HG02981 (cell line): ENCODE results near the gene XYLT1.

Experiments used
- ATAC-seq: cut with Tn5 transposase; IDR thresholded peaks from one replicate; pipeline ENCODE4 v1.9.1; 2021; ENCODE audit warnings: mild to moderate bottlenecking, moderate library complexity; ENCODE audit not compliant: unreplicated experiment

The XYLT1 gene

DNA sequence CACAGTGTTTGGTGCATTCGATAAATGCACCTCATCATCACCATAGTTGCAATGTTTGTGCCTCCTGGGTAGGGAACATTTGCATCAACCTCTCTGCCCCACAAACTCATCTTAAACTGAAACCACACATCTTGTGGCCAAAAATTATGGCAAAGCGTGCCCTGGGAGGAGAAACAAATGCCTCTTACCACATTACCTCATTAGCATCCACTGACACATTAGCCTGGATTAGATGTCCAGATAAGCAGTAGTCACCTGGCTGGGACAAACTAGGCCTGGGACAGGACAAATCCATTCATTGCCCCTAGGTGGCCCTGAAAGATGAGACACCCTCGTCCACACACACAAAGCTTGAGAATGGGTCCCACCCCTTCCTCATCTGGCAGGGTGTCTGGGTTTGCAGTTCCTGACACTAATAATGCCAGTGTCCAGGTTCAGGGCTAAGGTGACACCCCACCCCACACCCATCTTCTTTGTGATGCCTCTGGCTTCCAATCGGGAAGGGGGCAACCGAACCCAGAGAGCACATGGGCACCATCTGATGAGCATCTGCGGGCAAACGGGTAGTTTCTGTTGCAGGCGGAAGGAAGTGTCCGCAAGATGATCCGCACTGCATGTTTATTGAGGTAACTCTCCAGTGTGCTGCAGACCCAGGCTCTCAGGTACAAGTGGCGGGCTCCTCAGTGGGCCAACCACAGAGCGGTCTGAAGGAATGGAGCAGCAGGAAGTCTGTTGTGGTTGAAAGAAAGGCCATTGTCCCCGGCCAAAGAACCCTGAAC, 8.6 kb downstream of the XYLT1 start:
- ATAC-seq = no peak

DNA sequence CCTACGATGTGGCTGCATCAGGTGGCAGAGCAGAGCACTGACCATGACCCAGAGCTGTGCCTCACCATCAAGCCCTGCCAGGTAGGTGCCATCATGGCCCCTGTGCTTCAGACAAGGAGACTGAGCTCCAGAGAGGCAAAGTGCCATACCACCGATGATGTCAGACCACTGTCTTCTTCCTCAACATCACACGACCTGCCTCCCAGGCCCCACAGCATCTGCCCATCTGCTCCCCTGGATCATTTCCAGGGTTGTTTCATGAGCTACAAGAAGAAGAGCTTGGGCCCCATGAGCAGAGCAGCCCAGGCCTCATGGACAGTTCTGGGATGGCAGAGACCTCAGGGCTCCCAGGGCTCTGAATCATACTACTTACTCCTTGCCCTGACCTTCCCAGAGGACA, 9.9 kb downstream of the XYLT1 start:
- no peak for ATAC-seq

DNA sequence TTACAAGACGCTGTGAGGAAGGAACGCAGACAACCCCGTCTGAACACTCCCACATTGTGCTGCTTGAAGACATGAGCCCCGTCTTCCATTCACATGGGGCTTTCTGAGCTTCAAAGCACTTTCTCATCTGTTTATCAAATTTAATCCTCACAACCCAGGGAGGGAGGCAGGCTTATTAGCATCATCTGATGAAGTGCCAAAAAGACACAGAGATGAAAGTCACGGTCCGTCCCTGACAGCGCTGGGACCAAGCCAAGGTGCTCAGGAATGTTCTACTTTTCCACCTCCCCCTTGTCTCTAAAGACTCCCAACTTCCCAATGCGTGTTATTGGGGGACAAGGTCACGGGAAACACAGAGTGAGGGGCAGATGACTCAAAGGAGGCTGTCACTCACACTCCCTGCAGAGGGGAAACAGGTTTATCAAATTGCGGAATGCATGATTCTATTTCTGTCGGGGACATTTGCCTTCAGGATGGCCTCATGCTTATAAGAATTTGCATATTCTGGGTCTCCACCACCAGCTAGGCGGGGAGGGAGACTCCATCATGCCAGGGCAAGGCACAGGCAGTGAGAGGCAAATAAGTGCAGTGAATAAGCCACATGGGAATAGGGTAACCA, 10.7 kb downstream of the XYLT1 start:
- ATAC-seq = peak; percentile 42

DNA sequence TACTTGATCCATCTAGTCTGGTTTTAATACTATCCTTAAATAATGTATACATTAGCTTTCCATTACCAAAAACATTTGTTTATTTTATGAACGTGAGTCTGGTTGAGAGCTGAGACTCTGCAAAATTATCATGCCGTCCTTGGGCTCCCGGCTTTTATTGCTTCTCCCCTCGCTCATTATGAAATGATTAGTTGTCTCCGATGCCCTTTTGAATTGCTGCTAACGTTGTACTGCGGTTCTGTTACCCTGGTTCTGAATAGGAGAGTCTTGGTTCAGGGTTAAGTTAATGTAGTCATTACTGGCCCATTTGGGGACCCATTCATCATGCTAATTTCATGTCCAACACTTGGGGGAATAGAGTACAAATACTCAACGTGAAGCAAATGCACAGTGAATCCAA, 12.8 kb downstream of the XYLT1 start:
- no peak for ATAC-seq

DNA sequence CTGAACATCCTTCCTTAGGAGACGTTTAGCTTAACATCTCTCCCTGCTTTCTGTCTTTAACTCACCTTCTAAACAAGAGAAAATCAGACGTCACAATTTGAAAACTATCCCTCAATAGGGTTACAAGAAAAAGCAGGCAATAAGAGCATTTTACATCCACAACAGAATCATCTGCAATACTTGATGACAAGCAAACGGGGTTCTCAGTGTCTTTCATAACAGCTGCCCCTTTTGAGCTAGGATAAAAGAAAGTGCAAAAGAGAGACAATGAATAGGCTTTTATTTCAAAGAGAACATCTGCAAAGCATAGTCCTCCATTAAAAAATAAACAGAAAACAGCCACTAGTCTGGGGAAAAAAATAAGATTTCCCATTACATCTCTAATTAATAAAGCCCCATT, 13.2 kb downstream of the XYLT1 start:
- ATAC-seq = no peak

DNA sequence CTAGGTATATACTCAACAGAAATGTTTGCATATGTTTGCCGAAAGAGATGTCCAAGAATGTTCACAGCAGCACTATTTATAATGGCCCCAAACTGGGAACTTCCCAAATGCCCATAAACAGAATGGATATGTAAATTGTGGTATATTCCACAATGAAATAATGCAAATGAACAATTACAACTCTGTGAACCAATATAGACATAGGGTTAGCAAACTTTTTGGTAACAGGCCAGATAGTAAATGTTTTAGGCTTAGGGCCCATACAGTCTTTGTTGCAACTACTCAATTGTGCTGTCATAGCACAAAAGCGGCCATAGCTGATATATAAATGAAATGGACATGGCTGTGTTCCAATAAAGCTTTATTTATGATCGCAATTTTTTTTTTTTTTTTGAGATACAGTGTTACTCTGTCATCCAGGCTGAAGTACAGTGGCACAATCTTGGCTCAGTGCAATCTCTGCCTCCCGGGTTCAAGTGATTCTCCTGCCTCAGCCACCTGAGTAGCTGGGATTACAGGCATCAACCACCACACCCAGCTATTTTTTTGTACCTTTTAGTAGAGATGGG, 16.5 kb downstream of the XYLT1 start:
- no peak for ATAC-seq

DNA sequence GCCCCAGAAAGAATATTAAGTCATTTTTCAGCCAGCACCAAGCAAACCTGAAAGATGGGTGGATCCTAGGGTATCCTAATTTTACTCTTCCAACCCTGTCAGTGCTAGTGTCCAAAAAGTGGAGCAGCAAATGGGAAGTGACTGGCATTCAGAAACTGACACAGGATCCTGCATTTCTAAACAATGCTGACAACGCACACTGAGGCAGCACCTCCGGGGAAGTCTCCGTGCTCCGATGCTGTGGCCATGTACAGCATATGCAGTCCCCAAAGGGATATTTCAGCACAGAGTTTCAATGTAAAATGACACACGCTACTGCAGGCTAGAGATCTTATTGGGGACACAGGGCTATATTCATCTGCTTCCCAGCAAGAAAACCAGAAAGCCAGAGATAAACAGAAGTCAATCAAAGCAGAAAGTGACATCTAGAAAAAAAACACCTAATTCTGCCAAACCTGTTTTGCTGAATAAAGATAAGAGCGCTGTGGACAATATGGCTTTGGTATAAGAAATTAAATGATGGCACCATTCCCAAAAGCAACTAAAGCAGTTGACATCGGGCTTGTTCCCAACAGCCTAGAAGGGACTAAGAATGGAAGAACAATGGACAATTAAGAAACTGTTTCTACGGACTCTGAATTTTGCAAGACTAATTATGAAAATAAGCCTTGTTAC, 17.3 kb downstream of the XYLT1 start:
- no peak for ATAC-seq

DNA sequence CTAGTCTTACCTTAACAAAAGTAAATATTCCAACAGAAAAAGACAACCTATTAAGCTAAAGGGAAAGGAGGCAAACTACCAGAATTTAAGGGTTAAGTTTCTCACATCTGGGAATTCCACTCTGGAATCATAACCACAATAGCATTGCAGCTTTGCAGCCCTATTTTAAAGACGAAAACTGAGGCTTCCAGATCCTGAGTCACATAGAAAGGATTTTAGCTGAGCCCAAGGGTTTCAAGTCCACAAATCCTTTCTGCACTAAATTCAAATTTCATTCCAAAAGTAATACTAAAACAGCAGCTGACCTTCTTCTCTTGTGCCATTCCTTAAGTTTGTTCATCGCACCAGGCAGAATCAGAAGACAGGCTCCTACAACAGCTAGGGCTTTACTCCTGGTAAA, 17.8 kb downstream of the XYLT1 start:
- no peak for ATAC-seq

DNA sequence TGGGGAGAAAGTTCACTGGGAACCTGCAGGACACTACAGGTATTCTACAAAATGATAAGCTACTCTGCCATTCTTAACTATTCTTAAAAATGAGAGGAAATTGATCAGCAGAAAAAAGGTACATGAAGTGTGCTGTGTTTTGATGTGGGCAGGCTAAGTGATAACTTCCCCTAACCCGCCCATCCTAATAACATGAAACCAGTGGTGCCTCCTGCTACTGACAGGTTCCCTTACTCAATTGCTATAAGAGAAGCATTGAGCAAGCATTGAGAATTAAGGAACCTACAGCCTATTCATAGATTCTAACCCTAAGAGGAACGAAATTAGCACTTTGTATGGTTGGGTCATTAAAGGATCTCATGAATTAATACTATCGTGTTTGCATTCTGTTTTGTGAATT, 18.9 kb downstream of the XYLT1 start:
- ATAC-seq = no peak

DNA sequence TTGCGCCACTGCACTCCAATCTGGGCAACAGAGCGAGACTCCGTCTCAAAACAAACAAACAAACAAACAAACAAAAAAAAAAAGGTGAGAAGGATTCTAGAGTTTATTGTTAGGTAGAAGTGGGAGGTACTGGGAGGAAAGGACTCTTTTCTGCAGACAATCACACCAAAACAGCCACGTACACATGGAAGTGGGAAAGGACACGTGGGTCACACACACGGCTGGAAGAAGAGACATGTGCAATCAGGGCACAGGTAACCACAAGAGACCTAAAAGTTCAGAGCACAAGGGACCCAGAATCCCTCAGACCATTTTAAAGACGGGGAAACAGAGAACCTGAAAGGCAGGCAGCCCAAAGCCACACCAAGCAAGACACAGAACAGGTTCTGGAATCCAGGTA, 20.5 kb downstream of the XYLT1 start:
- ATAC-seq = no peak

DNA sequence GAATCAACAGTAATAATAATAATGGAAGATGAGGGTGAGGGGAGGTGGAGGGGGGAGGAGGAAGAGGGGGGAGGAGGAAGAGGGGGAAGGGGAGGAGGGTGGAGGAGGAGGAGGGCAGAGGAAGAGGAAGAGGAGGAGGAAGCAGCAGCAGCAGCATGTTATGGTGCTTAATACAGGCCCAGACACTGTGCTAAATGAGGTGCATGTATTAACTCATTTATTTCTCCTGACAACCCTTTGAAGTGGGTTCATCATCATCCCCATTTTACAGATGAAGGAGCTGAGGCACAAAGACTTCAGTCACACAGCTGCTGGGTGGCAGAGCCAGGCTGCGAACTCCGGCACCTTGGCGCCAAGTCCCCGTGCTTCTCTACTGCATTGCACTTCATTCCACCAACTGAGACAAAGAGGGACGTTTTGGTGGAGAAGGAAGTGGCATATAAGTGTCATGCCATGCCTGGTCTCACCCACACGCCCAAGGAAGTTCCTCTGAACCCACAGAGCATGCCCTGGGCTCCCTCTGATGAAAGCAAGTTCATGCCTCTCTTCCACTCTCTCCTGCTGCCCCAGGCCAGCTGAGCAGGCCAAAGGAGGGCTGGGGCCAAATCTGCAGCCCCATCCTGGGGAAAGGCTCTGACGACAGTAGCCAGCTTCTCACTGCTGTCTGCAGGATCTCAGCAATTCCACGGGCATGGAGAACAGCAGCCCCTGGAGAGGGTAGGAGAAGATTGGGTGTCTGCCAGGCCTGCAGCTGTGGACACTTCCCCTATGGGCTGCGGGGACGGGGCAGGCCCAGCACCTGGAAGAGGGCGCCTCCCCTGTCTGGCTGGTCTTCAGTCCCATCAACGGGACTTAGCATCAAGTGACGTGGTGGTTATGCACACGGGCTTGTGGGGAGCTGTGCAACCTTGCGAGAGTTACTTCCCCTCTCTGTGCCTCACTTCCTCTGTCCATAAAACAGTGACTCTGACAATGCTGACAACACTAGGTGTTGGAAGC, 21.8 kb downstream of the XYLT1 start:
- no peak for ATAC-seq

DNA sequence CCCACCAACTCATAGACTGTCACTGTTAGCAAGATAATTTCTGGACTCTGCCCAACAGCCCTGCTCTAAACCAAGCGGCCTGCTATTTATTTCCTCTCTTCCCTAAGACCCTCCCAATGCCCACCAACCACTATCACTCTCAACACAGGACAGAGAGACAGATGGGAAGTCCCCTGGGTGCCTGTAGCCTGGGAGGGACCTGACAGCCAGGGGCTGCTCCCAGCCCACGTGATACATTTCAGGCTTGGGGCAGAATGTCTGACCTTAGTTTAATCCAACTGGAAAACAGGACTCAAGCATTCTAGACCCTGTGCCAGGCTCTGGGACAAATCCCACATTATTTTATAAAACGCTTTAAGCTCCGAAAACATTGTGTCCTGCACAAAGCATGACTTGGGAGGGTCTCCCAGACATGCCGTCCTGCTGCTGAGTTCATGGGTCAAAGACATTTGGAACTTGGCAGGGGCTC, 23.6 kb downstream of the XYLT1 start:
- ATAC-seq = no peak

DNA sequence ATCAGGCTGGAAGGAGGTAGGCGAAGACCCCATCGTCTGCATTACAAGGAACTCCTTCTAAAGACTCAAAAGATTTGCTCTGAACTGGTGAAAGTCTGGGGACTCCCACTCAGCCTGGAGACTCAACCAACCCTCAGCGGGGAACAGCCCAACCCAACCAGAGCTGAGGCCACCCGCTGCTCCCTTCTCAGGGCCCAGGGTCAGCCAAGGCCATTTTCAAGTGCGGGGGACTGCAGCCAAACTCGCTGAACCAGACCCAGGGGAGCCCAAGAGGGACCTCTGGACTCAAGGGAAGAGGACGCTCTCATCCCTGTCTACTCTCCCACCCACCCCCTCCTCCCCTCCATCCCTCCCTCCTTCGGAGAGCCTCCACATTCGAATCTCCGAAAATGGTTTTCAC, 24.1 kb downstream of the XYLT1 start:
- no peak for ATAC-seq

DNA sequence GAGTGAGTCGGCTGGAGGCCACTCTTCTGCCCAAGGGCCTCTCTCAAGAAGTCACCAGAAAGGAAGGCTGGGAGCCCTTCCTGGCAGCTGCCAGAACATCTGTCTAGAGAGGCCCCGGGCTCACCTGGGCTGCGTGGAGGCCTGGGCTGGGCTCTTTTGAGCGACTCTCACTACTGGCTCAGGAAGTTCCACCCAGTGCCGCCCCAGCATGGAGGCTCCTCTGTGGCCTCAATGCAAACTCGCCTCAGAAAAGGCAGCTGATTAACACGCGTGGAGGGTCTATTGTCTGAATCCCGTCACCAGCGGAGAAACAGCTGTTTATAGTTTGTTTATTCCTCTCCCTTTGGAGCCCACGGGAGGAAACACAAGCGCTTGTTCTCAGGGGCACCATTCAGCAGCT, 25.3 kb downstream of the XYLT1 start:
- ATAC-seq = no peak

DNA sequence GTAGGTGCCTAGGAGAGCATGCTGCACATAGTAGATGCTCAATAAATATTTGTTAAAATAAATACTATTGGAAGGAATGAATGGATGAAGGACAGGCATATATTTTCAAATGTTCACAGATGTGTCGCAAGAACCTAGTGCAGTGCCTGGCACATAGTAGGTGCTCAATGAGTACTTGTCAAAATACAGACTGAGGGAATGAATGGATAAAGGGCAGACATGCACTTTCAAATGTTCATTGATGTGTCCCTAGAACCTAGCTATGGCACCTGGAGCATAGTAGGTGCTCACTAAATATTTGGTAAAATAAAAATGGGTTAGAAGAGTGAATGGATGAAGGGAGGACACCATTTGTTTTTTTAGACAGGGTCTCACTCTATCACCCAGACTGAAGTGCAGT, 26.1 kb downstream of the XYLT1 start:
- no peak for ATAC-seq

DNA sequence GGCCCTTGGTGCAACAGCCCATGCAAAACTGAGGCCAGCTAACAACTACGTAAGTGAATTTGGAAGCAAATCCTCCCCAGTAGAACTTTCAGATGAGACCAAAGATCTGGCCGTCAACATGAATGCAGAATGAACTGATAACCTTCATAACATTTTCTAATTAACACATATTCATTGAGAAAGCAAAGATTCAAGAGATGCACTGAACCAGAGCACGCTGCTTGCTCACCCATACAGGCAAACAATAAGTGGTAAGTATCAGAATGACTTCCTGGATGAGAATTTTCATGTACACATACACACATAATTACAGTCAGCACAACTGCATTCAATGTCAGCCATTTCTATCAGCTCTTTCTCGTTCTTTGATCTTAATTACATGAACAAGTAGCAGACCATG, 30.6 kb downstream of the XYLT1 start:
- no peak for ATAC-seq

DNA sequence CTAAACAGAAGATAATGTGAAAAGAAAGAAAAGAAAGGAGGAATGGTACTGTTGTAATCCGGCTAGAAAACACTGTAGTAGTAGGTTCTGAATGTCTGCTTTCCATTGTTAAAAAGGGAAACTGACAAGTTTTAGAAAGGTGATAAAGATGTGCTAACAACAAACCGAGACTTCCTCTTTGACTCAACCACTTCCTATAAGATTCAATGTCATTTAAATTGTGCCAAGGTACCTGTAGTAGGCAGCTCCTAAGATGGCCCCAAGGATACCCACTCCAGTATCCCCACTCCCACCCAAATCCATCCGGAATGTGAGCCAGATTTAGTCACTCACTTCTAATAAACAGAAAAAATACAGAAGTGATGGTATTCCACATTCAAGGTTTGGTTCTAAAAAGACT, 31.2 kb downstream of the XYLT1 start:
- ATAC-seq = no peak

DNA sequence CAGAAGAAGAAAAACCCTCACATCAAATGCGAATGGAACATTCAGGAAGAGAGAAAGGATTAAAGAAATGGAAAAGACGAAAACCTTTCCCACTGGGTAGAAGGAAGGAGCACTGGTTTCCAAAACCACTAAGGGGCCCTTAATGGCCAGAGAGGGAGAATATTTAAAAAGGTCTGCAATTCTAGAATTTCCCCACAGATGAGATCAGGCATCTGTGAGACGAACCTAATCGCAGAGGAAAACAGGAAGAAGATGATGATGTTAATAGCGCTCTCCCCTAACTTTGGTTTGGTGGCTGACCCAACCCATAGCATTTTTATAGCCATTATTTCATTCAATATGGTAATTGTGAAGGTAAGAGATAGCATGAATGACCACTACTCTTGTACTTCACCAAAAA, 32.8 kb downstream of the XYLT1 start:
- no peak for ATAC-seq

DNA sequence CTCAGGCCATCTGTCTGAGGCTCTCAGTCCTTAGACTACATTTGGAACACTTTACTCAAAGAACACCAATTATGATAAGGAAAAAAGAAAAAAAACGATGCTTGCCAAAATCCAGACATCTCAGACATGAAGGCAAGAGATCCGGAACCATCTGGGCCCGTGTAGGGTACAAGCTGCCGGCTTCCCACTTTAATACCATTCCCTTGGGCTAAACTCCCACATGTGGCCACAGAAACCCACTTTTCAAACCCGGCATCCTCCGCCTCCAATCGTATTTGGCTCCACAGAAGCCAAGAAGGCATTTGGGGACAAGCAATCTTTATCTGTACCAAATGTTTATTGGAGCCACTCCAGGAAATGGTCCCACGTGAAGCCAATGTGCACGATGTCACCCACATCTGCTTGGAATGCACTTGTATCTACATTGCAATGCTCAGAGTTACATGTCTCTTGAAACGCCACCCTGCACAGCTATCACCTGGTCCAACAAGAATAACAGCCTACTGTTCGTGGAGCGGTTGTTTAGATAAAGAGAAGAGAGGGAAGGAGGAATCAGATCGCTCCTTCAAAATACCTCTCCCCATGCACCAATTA, 33.5 kb downstream of the XYLT1 start:
- no peak for ATAC-seq

DNA sequence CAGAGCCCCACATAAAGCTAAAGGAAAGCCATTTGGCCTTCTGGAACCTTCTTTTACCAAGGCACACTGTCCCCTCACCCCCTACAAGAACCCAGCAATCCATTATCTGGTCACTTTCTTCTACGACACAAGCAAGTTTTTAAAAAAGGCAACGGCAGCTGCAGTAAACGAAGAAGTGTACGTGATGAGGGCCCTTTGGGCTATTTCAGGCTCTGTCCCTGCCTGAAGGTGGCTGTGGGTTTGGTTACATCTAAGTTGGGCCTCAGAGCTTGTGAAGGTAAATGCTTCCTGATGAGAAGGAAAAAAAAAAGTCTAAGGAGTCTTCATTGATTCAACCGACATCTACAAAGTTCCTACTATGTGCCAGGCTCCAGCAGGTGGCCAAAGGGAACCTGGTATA, 35.4 kb downstream of the XYLT1 start:
- no peak for ATAC-seq
